Measurements from ENCODE around the gene DEK.
"Not testable (repeated sequence)": the region's sequence is repeated elsewhere in the genome, so short reads cannot be mapped to it uniquely, and the experiment has no call there.

DEK gene

DNA sequence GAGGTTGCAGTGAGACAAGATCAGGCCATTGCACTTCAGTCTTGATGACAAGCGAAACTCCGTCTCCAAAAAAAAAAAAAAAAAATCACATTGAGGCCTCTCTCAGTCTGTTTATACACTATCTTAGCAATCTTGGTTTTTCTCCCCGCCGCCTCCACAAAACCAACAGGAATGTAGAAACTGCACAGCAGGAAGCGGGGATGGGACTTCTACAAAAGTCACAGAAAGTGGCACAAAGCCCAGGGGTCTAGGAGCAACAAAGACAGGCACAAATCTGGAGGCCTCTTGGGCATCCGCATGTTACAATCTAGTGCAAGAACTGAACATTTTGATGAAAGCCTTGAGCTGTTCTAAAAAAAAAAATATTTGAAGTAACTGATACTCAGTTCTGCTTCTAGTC, 60.5 kb downstream of the DEK start:
- no peak for DNase-seq (ENCODE audit: low read depth)

DNA sequence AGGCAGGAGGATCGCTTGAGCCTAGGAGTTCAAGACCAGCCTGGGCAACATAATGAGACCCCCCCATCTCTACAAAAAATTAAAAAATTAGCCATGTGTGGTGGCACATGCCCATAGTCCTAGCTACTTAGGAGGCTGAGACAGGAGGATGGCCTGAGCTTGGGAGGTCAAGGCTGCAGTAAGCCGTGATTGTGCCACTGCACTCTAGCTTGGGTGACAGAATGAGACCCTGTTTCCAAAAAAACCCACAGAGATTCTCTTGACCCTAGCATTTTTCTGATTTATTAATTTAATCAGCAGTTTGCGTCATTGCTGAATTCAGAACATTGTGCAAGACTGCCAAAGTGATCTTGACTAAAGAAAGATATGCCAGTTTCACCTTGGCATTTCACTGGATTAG, 72.3 kb downstream of the DEK start:
- no peak for DNase-seq (ENCODE audit: low read depth)

DNA sequence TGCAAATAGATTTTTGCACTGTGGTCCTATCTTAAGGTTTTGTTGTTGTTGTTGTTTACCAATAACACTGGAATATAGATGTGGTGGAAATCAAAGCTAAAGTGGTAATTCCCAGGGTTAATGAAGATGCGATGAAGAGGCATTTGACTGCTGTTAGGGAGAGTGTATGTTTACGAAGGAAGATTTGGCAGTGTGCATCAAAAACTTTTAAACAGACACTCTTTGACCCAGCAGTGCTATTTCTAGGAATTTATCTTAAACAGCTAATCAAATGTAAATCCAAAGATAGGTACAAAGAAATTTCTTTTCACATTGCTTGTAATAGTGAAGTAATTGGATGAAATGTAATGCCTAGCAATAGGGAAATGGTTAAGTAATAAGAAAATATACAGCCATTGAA, 75.1 kb downstream of the DEK start:
- no peak for DNase-seq (ENCODE audit: low read depth)

DNA sequence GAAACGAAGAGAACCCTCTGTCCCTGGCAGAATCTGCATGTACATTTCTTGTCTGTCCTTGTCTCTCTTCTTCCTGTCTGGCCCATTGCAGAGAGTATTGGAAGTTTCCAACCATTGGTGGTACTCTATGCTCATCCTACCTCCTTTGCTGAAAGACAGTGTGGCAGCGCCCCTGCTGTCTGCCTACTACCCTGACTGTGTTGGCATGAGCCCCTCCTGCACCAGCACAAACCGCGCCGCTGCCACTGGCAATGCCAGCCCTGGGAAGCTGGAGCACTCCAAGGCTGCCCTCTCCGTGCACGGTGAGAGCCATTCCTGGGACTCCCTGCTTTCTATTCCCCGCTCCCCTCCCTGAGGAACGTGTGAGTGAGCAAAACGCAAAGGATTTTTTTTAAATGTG, 76.6 kb downstream of the DEK start:
- DNase-seq (ENCODE audit: low read depth): no peak

DNA sequence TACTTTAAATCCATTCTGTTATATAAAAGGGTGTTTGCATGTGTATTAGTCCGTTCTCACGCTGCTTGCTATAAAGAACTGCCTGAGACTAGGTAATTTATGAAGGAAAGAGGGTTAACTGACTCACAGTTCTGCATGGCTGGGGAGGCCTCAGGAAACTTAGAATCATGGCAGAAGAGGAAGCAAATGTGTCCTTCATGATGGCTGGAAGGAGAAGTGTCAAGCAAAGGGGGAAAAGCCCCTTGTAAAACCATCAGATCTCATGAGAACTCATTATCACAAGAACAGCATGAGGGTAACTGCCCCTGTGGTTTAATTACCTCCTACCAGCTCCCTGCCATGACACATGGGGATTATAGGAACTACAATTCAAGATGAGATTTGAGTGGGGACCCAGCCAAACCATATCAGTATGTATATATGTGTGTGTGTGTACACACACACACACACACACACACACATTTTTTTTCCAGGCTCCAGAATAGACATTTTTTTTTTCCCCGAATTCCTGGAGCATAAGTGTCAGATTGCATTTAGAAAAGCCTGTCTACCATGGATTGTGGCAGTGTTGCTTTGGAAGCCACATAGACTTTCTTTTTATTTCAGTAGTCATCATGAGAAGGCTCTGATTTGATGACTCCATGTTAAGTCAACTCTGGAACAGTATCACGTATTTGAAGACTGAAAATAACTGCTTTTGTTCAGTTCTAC, 77.6 kb downstream of the DEK start:
- no peak for DNase-seq (ENCODE audit: low read depth)

DNA sequence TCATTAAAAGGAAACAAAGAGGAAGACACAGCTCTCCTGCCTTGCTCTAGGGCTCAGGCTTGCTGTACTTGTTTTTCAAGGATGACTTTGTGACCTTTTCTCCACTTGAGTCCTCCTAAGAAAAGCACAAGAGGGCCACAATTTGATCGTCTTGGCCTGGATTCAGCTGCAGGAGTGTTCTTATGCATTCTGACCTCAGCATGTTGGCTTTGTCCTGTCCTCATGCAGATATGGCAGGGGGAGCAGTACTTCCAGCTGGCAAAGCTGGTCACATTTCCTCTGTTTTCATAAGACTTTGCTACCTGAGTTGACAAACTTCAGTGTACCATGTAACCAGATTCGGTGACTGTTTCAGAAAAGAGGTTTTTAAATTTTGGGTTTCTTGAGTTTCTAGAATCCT, 78.3 kb downstream of the DEK start:
- DNase-seq (ENCODE audit: low read depth): no peak

DNA sequence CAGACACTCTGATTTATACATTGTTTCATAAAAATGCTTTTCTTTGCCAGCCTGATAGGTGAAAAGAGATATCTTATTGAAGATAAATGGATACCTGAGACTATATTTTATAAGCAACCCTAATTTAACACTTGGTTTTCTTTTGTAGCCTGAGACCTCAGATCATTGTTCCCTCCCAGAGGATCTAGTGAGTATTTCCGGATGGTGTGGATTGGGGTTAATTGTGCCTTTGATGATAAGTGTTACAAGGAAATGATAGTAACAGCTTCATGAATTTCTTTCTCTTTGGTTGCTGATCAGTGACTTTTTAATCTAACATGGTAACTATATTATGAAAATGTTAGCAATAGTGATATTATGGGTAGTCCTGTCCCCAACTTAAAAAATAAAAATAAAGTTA, 78.7 kb downstream of the DEK start:
- DNase-seq (ENCODE audit: low read depth): no peak

DNA sequence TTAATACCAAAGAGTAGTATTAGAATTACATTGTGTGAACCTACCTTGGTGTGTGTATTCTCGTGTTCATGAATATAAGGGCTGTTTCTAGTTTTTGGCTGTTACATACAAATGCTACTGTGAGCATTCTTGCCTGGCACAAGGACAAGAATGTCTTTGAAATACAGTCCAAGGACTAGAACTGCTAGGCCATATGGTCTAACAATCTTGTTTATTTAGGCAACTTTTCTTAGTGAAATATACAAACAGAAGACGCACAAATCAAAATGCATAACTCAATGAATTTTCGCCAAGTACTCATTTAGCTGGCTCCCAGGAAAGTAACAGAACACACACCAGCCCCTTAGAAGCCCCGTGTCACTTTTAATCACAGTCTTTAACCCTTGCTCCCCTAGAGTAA, 80.6 kb downstream of the DEK start:
- DNase-seq (ENCODE audit: low read depth): no peak

DNA sequence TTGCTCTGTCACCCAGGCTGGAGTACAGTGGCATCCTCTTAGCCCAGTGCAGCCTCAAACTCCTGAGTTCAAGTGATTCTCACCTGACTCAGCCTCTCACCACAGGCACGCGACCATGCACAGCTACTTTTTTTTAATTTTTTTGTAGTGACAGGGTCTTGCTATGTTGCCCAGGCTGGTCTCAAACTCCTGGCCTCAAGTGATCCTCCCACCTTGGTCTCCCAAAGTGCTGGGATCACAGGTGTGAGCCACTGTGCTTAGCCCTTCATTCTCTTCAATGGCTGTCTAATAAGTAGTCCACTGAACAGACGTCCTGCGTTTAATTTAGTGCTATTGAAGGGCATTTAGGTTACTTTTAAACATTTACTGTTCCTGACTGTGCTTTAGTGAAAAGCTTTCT, 81.8 kb downstream of the DEK start:
- no peak for DNase-seq (ENCODE audit: low read depth)

DNA sequence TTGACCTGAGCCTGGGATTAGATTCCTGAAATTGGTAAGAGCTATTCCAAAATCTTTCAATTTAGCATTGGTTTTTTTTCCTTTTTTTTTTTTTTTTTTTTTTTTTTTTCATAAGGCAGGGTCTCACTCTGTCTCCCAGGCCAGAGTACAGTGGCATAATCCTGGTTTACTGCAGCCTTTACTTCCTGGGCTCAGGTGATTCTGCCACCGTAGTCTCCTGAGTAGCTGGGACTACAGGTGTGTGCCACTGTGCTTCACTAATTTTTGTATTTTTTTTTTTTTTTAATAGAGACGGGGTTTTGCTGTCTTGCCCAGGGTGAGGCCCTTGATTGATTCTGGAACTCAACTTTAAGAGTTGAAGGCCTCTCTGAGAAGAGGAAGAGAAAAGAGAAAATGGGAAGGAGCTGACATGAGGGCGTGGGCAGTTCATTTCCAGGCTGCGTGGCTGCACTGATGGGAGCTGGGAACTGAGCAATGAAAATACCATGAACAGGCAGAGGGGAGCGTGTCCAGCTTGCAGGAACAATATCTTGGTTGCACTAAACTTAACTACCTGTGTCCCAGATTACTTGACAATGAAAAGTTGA, 84.5 kb downstream of the DEK start:
- DNase-seq (ENCODE audit: low read depth): no peak

DNA sequence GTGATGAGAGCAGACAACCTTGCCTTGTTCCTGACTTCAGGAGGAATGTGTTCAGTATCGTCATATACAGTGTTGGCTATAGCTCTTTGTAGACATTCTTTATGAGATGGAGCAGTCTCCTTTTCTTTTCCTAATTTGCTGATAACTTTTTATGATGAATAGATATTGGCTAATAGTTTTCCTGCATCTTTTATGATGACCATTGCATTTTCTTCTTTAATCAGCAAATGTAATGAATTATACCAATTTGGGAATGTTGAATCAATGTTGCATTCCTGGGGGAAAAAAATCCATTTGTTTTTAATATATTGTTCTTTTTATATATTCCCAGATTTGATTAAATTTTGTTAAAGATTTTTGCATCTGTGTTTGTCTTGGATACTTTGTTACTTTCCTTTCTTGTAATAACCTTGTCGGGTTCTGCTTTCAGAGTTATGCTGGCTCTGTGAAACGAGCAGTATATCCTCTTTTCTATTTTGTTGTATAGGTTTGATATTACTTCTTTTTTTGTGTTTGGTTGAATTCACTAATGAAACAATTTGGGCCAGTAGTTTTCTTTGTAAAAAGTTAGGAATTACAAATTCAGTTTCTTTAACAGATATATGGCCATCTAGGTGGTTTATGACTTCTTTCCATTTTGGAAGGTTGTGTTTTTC, 85.2 kb downstream of the DEK start:
- no peak for DNase-seq (ENCODE audit: low read depth)

DNA sequence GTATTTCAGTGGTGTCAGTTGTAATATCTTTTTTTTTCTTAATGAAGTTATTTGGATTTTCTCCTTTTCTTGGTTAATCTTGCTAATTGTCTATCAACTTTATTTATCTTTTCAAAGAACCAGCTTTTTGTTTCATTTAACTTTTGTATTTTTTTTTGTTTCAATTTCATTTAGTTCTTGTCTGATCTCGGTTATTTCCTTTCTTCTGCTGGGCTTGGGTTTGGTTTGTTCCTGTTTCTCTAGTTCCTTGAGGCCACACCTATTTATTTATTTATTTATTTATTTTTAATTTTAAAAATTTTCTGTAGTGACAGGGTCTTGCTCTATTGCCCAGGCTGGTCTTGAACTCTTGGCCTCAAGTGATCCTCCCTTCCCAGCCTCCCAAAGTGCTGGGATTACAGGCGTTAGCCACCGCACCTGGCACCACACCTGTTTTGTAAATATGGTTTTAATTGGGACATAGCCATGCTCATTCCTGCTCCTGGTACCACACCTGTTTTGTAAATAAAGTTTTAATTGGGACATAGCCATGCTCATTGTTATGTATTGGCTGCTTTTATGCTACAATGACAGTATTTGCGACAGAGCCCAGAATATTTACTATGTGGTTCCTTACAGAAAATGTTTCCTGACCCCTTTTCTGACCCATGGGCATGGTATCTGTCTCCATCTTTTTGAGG, 86.9 kb downstream of the DEK start:
- DNase-seq (ENCODE audit: low read depth): no peak

DNA sequence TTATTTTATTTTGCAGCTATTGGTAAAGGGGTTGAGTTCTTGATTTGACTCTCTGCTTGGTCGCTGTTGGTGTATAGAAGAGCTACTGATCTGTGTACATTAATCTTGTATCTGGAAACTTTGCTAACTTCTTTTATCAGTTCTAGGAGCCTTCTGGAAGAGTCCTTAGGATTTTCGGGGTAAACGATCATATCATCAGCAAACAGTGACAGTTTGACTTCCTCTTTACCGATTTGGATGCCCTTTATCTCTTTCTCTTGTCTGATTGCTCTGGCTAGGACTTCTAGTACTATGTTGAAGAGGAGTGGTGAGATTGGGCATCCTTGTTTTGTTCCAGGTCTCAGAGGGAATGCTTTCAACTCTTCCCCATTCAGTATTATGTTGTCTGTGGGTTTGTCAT, 88.1 kb downstream of the DEK start:
- not testable (repeated sequence) for DNase-seq (ENCODE audit: low read depth)

Measured in GM04503 (cell line).